Endothelial cell (in vitro differentiated cells): Measurements from ENCODE around the gene ACKR4. TPM values are rescaled to one million over a fixed set of nuclear protein-coding genes. Genes with fewer than 3 reads are reported as not detected.

Source experiments
- DNase-seq: peaks from one replicate; pipeline ENCODE4 v3.0.0; 2021; ENCODE audit warnings: low spot score
- H3K27ac Mint-ChIP-seq: one replicate; pipeline ENCODE4 v1.8.0; 2021; ENCODE audit warnings: mixed read lengths, inconsistent platforms; ENCODE audit not compliant: unreplicated experiment
- H3K27me3 Mint-ChIP-seq: one replicate; pipeline ENCODE4 v1.8.0; 2021; ENCODE audit warnings: mild to moderate bottlenecking, moderate library complexity, mixed read lengths, inconsistent platforms; ENCODE audit not compliant: unreplicated experiment
- H3K36me3 Mint-ChIP-seq: one replicate; pipeline ENCODE4 v1.8.0; 2021; ENCODE audit warnings: mild to moderate bottlenecking, low read depth, mixed read lengths, inconsistent platforms; ENCODE audit not compliant: unreplicated experiment
- H3K4me1 Mint-ChIP-seq: one replicate; pipeline ENCODE4 v1.8.0; 2021; ENCODE audit warnings: mild to moderate bottlenecking, mixed read lengths, inconsistent platforms; ENCODE audit not compliant: unreplicated experiment
- H3K4me3 Mint-ChIP-seq: one replicate; pipeline ENCODE4 v1.8.0; 2021; ENCODE audit warnings: mild to moderate bottlenecking, mixed read lengths, inconsistent platforms; ENCODE audit not compliant: unreplicated experiment
- H3K9me3 Mint-ChIP-seq: one replicate; pipeline ENCODE4 v1.8.0; 2021; ENCODE audit warnings: mixed read lengths, inconsistent platforms; ENCODE audit not compliant: unreplicated experiment
- CTCF ChIP-seq: fragments of 200-600 bp; sonication (generic); IDR thresholded peaks from one replicate; pipeline ENCODE4 v1.5.0; 2021; ENCODE audit warnings: antibody characterized with exemption; ENCODE audit not compliant: unreplicated experiment
- total RNA-seq: library from RNA; stranded (reverse); fragmentation: NEBNext Ultra II Directional; extraction: Animal tissue kit (Norgen Biotek cat#: 25700); gene quantifications from one replicate; pipeline ENCODE4 v1.2.1, GENCODE V29; 2021; ENCODE audit not compliant: unreplicated experiment

Gene ACKR4
- total RNA-seq, 1 donor from 2014 or later: not detected

- DNase-seq: no peak
- Mint-ChIP-seq H3K27me3 (no peaks in the 10 kb centered on the region), H3K4me3 (no peak overlapping the region), H3K4me1 (peaks cover 18% of the 10 kb centered on the region), H3K27ac (no peak overlapping the region), H3K9me3 (no peaks in the 10 kb centered on the region), H3K36me3 (peaks cover 13% of the 10 kb centered on the region)
- no peak for TF ChIP-seq CTCF
These were observed 27.1 kb upstream of the ACKR4 start for GRCh38 chr3:132570016-132570415.

- Mint-ChIP-seq H3K27me3 (no peaks in the 10 kb centered on the region), H3K27ac (no peak overlapping the region), H3K9me3 (no peaks in the 10 kb centered on the region), H3K4me1 (no peaks in the 10 kb centered on the region), H3K36me3 (peaks cover 21% of the 10 kb centered on the region), H3K4me3 (no peak overlapping the region)
- TF ChIP-seq CTCF: no peak
- DNase-seq: no peak
These were observed 23.3 kb upstream of the ACKR4 start for GRCh38 chr3:132573797-132574211.

- no peaks in the 10 kb centered on the region for H3K4me1 Mint-ChIP-seq
- H3K27me3 Mint-ChIP-seq: no peaks in the 10 kb centered on the region
- H3K36me3 Mint-ChIP-seq: peaks cover 8% of the 10 kb centered on the region
- no peak overlapping the region for H3K27ac Mint-ChIP-seq
- H3K9me3 Mint-ChIP-seq: no peaks in the 10 kb centered on the region
- no peak for TF ChIP-seq CTCF
- H3K4me3 Mint-ChIP-seq: no peak overlapping the region
- DNase-seq: no peak
These were observed 9.7 kb upstream of the ACKR4 start for GRCh38 chr3:132587401-132587800.

GRCh38 chr3:132592216-132592615 is 4.9 kb upstream of the ACKR4 start:
- Mint-ChIP-seq H3K4me3 (no peak overlapping the region), H3K27ac (no peak overlapping the region), H3K9me3 (no peaks in the 10 kb centered on the region), H3K4me1 (peaks cover 5% of the 10 kb centered on the region), H3K36me3 (peaks cover 8% of the 10 kb centered on the region), H3K27me3 (no peaks in the 10 kb centered on the region)
- no peak for TF ChIP-seq CTCF
- DNase-seq: no peak

GRCh38 chr3:132593241-132593946 is 3.7 kb upstream of the ACKR4 start:
- no peak for DNase-seq
- Mint-ChIP-seq H3K36me3 (peaks cover 10% of the 10 kb centered on the region), H3K4me3 (no peak overlapping the region), H3K9me3 (no peaks in the 10 kb centered on the region), H3K4me1 (peaks cover 5% of the 10 kb centered on the region), H3K27ac (no peak overlapping the region), H3K27me3 (no peaks in the 10 kb centered on the region)
- no peak for TF ChIP-seq CTCF
